HG03565 (cell line): ENCODE measurements around the gene PTPN13.
A peak's percentile ranks its signal among the peaks of the same experiment; 100 is the strongest.

Experiments
- ATAC-seq: cut with Tn5 transposase; IDR thresholded peaks from one replicate; pipeline ENCODE4 v1.9.1; 2021; ENCODE audit warnings: mild to moderate bottlenecking, moderate library complexity; ENCODE audit not compliant: unreplicated experiment

The PTPN13 gene

DNA sequence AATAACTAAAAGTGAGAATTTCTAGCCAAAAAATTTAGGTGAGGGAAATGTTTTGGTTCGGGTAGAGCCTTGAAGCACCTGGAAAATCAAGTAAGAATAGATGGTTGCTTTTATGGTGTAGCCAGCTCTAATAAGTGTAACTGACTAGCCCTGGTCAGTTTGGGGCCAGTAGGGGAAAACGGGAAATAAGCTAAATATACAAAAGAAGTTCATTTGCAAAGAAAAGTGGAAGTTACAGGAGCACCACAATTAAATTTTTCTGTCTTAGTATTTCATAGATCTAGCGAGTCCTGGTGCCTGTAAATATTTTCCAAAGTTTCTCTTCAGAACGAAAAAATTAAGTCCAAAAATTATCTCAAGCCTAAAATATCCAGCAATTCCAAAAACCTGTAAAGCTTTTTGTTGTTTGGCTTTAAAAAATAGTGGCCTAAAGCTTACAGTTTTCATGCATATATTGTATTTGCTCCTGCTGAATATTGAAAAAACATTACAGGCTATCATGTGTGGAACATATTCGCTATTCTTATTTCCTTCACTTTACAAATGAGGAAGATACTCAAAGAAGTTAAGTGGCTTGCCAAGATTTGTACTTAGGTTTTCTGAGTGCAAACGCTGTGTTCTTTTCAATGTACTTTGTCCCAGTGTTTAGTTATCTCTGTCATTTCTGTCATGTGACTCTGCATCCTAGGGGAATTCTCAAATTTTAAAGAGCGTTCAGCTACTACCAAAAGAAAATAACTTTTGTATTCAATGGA is 7.3 kb upstream of the PTPN13 start:
- no peak for ATAC-seq

DNA sequence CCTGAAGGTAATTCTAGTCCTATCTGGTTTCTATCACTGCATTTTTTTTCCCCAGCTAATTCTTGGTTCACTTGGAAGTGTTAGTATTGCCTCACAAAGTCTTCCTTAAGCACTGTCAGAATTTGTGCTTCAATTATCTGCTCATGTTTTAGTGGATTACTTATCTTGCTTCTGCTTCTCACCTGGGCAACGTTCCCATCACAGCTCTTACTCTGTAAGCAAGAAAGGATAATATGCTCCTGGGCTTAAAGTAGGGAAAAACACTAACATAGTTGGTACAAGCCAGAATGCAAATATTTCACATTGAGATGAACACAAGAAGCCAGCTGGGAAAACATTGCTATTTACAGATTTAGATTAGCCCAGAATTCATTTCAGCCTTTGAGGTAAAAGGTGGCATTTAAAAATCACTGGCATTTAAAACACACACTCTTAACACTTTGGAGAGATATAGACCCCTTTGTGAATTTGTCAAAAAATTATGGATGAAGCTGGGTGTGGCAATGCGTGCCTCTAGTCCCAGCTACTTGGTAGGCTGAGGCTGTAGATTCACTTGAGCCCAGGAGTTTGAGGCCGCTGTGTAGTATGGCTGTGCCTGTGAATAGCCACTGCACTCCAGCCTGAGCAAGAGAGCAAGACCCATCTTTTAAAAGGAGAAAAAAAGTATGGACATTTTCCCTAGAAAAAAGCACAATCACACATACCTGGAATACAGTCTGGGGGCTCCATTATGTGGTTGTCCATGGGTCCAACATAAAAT is 6.6 kb upstream of the PTPN13 start:
- ATAC-seq: no peak

DNA sequence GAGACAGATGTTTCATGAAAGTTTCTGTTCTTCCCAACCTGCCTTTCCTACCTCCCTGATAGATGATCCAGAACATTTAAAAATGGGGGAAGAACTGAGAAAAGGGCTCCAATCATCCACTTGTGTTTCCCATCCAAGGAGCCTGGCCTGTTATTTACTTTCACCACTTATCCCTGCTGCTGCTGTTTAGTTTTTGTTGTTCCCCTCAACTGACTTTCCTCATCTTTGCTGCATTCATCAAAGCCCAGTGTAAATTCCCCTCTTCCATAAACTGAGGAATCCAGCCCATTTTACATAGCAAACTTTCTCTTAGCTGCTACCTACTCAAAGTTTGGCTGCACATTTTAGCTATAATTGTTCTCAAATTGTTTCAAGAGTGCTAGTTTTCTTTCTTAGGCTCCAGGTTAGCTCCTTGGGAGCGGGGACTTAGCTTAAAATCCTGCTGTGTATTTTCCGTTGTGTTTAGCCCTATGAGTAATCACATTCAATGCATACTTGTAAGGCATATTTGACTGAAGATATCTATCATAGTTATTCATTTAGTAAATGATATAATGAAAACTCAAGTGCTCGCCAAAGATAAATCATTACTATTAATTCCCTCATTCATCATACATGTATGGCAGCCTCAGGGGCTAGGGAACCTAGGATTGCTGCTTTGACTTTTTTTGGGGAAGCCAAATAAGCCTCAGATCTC is 1.4 kb upstream of the PTPN13 start:
- ATAC-seq: no peak

DNA sequence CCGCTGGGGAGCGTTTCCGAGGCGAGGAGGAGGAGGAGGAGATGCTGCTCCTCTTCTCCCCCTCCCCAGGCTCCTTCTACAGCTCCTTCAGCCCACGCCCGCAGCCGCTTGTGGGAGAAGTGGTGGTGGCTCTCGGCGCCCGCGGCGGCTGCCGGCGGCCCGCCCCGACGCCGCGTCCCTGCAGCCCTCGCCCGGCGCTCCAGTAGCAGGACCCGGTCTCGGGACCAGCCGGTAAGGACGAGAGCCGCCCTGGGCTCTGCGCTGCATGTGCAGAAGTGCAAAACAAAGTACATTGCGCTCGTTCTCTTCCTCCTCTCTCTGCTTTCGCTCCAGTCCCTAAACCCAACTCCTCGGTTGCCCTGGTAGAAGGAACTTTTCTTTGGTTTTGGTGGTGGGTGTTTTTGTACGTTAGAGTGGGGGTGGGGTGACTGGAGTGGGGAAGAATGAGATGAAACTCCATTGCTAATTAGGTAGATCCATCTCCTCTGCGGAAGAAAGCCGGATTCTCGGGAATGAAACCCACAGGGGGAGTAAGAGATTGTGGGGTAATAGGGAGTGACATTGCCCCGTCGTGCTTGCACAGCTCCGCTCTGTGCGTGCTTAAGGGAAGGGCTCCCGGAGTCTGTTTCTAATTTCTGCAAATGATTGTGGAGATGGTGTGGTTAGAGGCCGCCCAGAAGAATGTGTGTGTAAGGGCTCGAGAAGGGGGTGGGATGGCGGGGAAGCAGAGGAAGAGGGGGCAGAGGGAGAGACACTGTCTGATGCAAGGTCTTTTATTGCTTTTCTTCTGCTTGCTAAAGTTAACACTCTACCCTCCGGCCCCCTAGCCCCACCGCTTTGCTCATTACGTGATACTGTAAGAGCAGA is 677 bp downstream of the PTPN13 start:
- ATAC-seq: peak; percentile 7

DNA sequence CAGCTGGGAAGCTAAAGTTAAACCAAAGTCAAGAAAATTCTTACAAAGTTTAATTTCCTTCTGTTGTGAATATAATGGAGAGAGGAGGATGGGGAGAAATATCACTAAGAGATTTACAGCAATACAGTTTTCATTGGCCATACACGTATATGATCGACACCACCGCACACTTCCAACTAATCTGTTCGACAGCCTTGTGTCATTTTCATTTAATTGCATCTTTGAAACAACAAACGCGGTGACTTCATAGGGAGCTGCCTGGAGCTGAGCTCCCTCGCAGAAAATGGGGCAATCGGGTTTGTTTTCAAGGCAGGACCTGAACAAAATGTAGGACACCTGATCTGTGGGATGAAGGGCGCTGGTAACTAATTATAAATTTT is 1.3 kb downstream of the PTPN13 start:
- ATAC-seq: no peak

DNA sequence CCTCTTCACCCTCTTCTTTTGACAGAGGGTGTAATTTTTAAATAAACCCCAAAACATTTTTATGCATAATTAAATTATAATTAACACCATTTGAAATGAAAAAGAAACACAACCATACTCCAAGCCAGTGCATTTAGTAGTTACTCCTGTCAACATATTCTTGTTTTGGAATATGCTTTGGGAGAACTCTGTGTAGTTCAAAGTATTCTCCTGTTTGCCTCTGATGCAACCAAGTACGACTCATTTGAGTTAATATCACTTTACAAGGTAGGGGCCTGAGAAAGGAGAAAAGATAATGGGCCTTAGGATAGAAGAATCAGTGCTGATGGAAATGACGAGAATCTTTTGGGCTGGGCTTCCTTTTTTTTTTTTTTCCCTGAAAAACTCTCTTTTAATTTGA is 2.7 kb downstream of the PTPN13 start:
- no peak for ATAC-seq

DNA sequence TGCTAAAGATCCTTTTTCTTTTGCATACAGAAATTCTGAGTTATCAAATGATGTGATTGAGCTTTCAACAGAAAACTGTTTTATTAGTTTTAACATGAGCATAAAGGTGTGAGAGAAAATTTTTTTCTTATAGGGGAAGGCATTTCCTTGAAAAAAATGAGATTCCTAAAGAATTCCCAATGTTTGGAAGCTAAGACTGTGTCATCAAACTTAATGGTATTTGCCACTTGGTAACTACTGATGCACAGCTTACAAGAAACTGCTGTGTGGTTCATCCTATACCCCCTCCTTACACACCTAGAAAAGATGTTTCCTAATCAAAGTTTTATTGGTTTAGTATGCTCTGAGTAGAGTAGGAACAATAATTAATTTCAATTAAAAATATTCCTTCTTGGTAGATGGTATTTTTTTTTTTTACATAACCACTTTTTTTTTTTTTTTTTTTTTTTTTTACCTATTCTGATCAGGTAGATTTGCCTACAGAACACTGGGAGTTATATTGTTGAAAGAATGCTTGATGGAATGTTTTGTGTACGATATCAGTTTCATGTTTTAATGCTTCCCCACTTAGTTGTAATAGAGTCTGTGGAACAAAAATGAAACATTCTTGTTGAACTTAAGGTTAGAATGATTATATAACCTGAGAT is 6.0 kb downstream of the PTPN13 start:
- ATAC-seq: no peak

DNA sequence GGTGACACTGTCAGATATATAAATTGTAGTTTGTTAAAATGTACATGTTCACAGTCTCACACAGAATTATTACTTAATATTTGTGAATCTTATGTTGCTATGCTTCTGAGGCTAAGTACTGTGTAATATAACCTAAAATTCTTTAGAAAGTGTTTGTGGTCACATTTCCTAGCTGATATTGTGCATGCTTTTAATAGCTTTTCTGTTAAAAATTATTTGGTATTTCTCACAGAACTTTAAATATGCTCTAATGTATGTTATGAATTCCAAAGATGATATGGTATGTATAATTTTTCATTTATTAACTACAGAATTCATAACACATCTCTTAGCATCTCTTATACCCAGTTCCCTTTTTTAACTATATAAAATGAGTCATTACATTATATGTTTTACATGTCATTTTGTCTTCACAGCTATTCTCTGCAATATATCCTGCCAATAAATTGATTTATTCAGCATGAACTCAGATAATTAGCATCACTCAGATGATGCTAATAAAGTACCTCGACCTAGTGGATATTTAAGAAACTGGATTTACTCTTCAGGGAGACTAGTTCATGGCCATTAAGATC is 9.3 kb downstream of the PTPN13 start:
- ATAC-seq: no peak

DNA sequence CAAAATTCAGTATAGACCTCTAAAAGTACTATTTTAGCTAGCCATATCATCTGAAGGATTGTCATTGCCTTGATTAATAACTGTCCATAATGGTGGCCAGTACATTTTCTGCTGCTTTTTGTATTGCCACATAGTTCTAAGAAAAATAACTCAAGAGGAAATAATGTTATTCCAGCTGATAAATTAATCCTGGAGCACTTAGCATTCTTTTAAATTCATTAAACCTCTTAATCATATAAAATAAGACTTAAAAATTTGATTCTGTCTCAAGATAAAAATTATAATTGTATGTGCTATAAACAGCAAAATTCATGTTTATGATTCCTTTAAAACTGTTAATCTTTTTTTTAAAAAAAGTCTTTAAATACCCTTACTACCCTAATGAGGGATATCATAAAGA is 12.7 kb downstream of the PTPN13 start:
- ATAC-seq: no peak

DNA sequence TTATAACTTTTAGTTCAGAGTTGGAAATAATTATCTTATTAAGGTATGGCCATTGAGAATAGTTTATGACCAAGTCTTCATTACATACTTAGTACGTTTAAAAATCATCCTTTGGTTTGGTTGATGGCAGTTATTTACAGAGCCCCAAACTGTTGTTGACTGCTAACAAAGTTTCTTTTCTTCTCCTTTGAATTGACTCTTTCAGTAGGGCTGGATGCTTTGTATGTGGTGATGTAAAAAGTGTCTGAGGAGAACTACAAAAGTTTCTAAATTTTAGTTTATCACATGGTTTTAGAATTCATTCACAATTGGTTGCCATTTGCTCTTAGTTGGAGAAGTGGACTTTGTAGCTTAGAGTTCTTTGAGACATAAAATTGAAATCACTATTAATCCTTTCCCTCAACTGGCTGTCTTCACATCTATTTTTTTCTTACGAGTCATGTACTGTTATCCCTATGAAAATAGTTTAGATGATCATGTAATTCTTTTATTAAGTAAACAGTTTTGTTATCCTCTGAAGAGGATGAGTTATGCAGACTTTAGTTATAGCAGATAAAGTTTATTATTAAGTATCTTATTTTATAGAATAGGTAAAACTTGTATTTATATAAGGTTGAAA is 14.8 kb downstream of the PTPN13 start:
- no peak for ATAC-seq

DNA sequence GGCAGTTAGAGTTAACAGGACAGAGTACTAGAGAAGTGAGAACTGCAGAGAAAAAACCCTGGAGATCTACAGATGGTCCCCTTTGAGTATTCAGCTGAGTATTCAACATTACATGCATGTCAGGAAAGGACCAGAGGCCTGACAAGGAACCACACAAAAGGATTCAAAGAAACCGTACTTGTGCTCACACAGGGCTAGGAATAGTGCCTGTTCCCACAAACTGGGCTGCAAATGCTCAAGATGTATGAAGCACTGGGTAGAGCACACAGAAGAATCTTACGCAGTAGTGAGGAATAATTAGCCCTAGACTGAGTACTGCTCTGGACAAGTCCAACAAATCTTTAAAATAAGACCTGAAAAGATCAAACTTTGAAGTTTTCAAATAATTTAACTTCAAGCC is 17.6 kb downstream of the PTPN13 start:
- no peak for ATAC-seq

DNA sequence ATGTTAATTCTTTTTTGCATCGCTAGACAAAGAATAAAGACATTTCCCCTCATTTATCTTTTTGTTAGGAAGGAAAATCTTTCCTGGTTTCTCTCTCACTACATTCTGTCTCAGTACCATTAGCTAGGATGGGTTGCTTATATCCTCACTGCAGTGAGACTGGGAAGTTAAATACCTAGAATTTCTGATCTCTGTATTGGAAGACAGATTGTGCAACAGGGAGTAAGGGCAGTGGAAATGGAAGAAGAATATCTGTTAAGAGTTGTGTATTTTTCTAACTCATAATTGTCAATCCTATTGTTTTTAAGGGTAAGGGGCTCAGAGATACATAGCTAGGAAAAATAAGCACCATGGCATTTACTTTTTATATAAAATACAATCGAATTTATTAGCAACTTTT is 19.6 kb downstream of the PTPN13 start:
- no peak for ATAC-seq

DNA sequence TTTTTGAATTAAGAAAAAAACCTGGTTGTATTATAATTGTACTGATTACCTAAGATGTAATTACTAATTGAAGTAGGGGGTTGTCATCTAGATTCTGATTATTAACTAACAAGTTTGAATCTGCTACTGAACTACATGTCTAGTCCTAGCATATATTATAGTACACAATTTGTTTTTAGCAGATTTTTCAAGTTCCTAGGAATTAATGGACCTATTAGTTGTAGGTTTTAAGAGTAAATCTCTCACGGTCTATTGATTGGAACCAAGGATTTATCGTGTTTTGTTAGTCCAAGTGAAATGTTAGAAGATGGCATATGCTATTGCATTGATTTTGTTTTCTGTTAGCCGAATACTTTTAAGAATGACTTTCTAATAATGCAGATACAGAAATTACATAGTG is 20.8 kb downstream of the PTPN13 start:
- no peak for ATAC-seq

DNA sequence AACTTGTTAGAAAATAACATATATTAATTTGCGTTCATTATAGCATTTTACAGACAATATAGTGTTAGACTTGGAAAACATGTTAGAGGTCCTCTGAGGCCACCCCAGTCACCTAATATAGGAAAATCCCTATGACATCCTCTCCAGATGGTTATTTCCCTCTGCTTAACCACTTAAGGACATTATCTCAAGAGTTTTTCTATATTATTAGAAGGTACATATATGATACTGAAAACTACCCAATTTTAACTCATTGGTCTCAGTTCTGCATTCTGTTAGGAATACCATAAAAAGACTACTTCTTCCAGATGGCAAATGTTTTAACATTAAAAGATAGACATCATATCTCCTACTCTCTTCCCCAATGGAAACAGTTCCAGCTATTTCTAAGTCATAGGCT is 21.4 kb downstream of the PTPN13 start:
- no peak for ATAC-seq

DNA sequence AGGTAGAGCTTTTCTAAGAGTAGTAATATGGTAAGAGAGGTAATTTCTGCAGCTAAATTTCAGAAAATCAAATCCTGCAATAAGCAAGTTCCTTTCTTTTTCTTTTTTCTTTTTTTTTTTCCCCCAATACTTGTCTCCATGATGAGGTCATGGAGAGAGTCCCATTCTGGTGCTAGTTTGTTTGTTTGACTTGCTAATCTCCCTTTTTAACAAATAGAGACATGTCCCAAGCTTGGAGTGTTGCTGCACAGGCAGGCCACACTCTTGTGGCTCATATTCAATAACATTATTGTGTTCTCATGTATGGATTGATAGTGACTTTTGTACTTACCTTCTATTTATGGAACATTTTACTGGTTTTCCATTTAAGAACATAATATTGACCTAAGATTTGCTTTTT is 25.5 kb downstream of the PTPN13 start:
- no peak for ATAC-seq

DNA sequence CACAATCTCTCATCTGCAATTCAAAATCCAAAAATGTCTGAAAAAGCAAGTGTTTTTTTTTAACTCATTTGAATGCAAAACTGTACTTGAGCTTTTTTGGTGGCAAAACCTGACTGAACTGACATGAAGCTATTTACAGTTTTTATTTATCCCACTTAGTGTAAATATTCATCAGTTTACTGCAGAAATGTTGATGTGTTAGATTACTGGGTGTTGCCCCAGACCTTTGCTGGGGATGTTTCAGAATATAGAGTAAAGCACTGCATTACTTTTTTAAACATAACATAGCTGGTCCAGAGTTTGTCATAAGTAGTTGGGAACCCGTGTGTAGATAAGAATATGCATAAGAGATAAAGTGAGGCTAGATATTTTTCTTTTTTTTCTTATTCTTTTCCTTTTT is 27.3 kb downstream of the PTPN13 start:
- no peak for ATAC-seq

DNA sequence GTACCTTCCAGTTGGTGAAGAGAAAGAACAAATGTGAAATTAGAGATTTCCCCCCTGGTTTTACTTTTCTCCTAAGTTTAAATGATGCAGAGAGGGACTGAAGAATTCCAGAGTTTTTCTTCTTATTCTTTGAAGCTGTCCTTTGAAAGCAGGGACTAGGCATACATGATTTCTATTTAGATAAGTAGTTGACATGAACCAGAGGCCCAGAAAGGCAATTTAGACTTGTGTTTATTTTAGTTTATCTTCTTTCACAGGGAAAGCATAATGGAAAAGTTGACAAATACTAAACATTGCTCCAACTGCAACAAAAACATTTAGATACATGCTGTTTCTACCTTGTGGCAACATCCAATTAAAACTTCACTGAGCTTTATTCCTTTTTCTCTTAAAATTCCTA is 32.0 kb downstream of the PTPN13 start:
- no peak for ATAC-seq

DNA sequence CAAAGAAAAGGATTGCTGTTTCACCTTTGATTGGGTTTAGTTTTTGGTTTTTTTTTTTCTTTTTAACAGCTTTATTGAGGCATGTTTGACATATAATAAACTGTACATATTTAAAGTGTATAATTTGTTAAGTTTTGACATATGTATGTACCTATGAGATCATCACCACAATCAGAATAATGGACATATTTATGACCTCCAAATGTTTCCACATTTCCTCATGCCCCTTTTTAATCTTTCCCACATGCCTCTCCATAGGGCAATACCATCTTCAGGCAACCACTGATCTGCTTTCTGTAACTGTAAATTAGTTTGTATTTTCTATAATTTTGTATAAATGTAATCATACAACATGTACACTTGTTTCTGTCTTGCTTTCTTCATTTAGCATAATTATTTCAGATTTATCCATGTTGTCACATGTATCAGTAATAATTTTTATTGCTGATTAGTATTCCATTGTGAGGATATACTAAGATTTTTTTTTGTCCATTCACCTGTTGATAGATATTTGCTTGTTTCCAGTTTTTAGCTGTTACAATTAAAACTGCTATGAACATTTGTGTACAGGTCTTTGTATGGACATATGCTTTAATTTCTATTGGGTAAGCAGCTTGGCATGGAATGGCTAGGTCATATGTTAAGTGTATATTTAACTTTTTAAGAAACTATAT is 33.5 kb downstream of the PTPN13 start:
- no peak for ATAC-seq

DNA sequence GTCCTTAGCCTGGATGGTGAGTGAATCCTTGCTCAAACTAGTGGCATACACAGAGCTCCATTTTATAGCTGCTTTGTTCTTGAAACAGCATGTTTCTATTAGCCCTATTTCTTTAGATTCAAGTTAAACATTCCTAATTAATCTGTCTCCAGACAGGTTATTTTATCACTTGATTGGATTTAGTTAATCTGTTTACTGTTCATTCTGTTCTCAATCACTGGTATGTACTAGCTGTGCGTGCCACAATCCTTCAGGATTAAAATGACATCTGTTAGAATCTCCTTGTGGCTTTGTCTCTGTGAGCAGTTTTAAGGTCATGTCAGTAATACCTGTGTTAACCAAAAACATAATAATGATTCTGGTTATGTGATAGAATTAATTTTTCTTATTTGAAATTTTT is 36.5 kb downstream of the PTPN13 start:
- no peak for ATAC-seq
